ENCODE results near the gene C18orf63. TPM values are rescaled to one million over a fixed set of nuclear protein-coding genes. Genes with fewer than 3 reads are reported as not detected.
A peak's percentile ranks its signal among the peaks of the same experiment; 100 is the strongest.

Gene C18orf63
- total RNA-seq (10 to 100 TPM in 1 of 2 donors, 1 to 10 TPM in 1; 9.8 to 22.1 TPM), polyA plus RNA-seq (ENCODE audit: insufficient read depth, low read depth, low replicate concordance) (13.7 TPM)
- long read RNA-seq, donor 1: 0 reads
- long read RNA-seq, donor 2: 0 reads

- peak; percentile 71 for DNase-seq
- WGBS, 2 donors: 75 to 79% methylated on average over 50 to 51 of the region's 51 CpGs
- TF ChIP-seq POLR2A (IDR thresholded peaks at IDR 0.05) (no peak), CTCF (IDR thresholded peaks at IDR 0.05) (no peak)
- Histone ChIP-seq H3K4me1 (no peaks in the 10 kb centered on the region), H3K4me3 (peak within 1 kb of the TSS; percentile 49 to 55), H3K36me3 (ENCODE audit: low read depth, missing control alignments) (no peaks in the 10 kb centered on the region), H3K9me3 (no peaks in the 10 kb centered on the region), H3K27me3 (no peaks in the 10 kb centered on the region), H3K27ac (peak within 1 kb of the TSS in 1 of 2 donors; percentile 33)
- intact Hi-C loops (cut with DNase I; ENCODE audit: low total_unique reads): no loop called here
Observed at GRCh38 chr18:74315464-74316256, at the start of gene C18orf63. TSS of gene C18orf63 (plus strand) at chr18:74315839. CDS start at chr18:74317866, 2,027 bp downstream.

- Histone ChIP-seq H3K36me3 (ENCODE audit: low read depth, missing control alignments) (no peaks in the 10 kb centered on the region), H3K4me3 (no peak overlapping the region), H3K27me3 (no peaks in the 10 kb centered on the region), H3K27ac (no peak overlapping the region), H3K4me1 (peaks cover 6% of the 10 kb centered on the region), H3K9me3 (no peaks in the 10 kb centered on the region)
- 70 to 74% methylated on average over 9 of the region's 9 CpGs for WGBS, 2 donors
- TF ChIP-seq POLR2A (IDR thresholded peaks at IDR 0.05) (no peak), CTCF (IDR thresholded peaks at IDR 0.05) (no peak)
- no peak for DNase-seq
- intact Hi-C loops (cut with DNase I; ENCODE audit: low total_unique reads): no loop called here
Observed at GRCh38 chr18:74266161-74266560, 49.5 kb upstream of the C18orf63 start.

GRCh38 chr18:74268175-74268574 is 47.5 kb upstream of the C18orf63 start:
- no peak for DNase-seq
- WGBS, 2 donors: 98% methylated on average over 7 of the region's 7 CpGs
- Histone ChIP-seq H3K9me3 (no peaks in the 10 kb centered on the region), H3K27ac (no peak overlapping the region), H3K36me3 (ENCODE audit: low read depth, missing control alignments) (no peaks in the 10 kb centered on the region), H3K4me1 (peaks cover 6% of the 10 kb centered on the region), H3K27me3 (no peaks in the 10 kb centered on the region), H3K4me3 (no peak overlapping the region)
- no peak for TF ChIP-seq CTCF (IDR thresholded peaks at IDR 0.05)
- TF ChIP-seq POLR2A (IDR thresholded peaks at IDR 0.05): no peak
- intact Hi-C loops (cut with DNase I; ENCODE audit: low total_unique reads): no loop called here

GRCh38 chr18:74268933-74269620 is 46.6 kb upstream of the C18orf63 start:
- H3K27ac ChIP-seq: no peak overlapping the region
- no peaks in the 10 kb centered on the region for H3K9me3 ChIP-seq
- TF ChIP-seq POLR2A (IDR thresholded peaks at IDR 0.05): no peak
- TF ChIP-seq CTCF (IDR thresholded peaks at IDR 0.05): no peak
- no peak overlapping the region for H3K4me3 ChIP-seq
- peaks cover 6% of the 10 kb centered on the region for H3K4me1 ChIP-seq
- intact Hi-C loops (cut with DNase I; ENCODE audit: low total_unique reads): no loop called here
- H3K36me3 ChIP-seq (ENCODE audit: low read depth, missing control alignments): no peaks in the 10 kb centered on the region
- DNase-seq: no peak
- no peaks in the 10 kb centered on the region for H3K27me3 ChIP-seq
- 64 to 65% methylated on average over 11 of the region's 11 CpGs for WGBS, 2 donors
